ENCODE data around the gene C6orf132. TPM values are rescaled to one million over a fixed set of nuclear protein-coding genes. Genes with fewer than 3 reads are reported as not detected.

Gene C6orf132
- total RNA-seq, 2 donors from 2014 or later = 35.1 to 42.3 TPM

- peak; percentile 52 for TF ChIP-seq CTCF (IDR thresholded peaks at IDR 0.05)
Measured at GRCh38 chr6:42104095-42104803, 38.2 kb downstream of the C6orf132 start.

GRCh38 chr6:42103753-42104094 lies 38.7 kb downstream of the C6orf132 start:
- intact Hi-C loops (cut with DNase I) = no loop called here
- no peak for DNase-seq
- H3K9me3 ChIP-seq = no peaks in the 10 kb centered on the region
- H3K27me3 ChIP-seq = no peaks in the 10 kb centered on the region
- H3K36me3 ChIP-seq = no peaks in the 10 kb centered on the region
- no peak for TF ChIP-seq CTCF (IDR thresholded peaks at IDR 0.05)
- peak overlapping the region; percentile 34 for H3K27ac ChIP-seq
- H3K4me3 ChIP-seq = no peak overlapping the region
- peak overlapping the region in 1 of 2 donors; percentile 48 for H3K9ac ChIP-seq (ENCODE audit: low read depth in 2 of 2, low read length in 2 of 2)
- H3K4me1 ChIP-seq = peaks cover 18% of the 10 kb centered on the region

More at GRCh38 chr6:42104095-42104803, 38.2 kb downstream of the C6orf132 start:
- H3K27me3 ChIP-seq = no peaks in the 10 kb centered on the region
- DNase-seq = peak; percentile 59
- no peaks in the 10 kb centered on the region for H3K9me3 ChIP-seq
- H3K4me3 ChIP-seq = peak overlapping the region; percentile 38
- no peaks in the 10 kb centered on the region for H3K36me3 ChIP-seq
- peaks cover 13% of the 10 kb centered on the region for H3K4me1 ChIP-seq
- peak overlapping the region in 1 of 2 donors; percentile 12 for H3K9ac ChIP-seq (ENCODE audit: low read depth in 2 of 2, low read length in 2 of 2)
- intact Hi-C loops (cut with DNase I) = no loop called here
- peak overlapping the region; percentile 34 for H3K27ac ChIP-seq

GRCh38 chr6:42103216-42103615 lies 39.2 kb downstream of the C6orf132 start:
- TF ChIP-seq CTCF (IDR thresholded peaks at IDR 0.05) = no peak
- Histone ChIP-seq H3K9ac (ENCODE audit: low read depth in 2 of 2, low read length in 2 of 2) (peak overlapping the region in 1 of 2 donors; percentile 48), H3K27ac (peak overlapping the region; percentile 34), H3K27me3 (no peaks in the 10 kb centered on the region), H3K36me3 (no peaks in the 10 kb centered on the region), H3K4me3 (no peak overlapping the region), H3K9me3 (no peaks in the 10 kb centered on the region), H3K4me1 (peaks cover 18% of the 10 kb centered on the region)
- DNase-seq = peak; percentile 70
- intact Hi-C loops (cut with DNase I) = no loop called here

- H3K4me3 ChIP-seq = no peak overlapping the region
- peaks cover 18% of the 10 kb centered on the region for H3K4me1 ChIP-seq
- H3K9ac ChIP-seq (ENCODE audit: low read depth in 2 of 2, low read length in 2 of 2) = peak overlapping the region in 1 of 2 donors; percentile 60
- no peaks in the 10 kb centered on the region for H3K36me3 ChIP-seq
- peak overlapping the region; percentile 84 for H3K27ac ChIP-seq
- no peak for TF ChIP-seq CTCF (IDR thresholded peaks at IDR 0.05)
- no peaks in the 10 kb centered on the region for H3K9me3 ChIP-seq
- intact Hi-C loops (cut with DNase I) = no loop called here
- H3K27me3 ChIP-seq = no peaks in the 10 kb centered on the region
- DNase-seq = peak; percentile 72
Measured at GRCh38 chr6:42101186-42101657, 41.2 kb downstream of the C6orf132 start.

DNA sequence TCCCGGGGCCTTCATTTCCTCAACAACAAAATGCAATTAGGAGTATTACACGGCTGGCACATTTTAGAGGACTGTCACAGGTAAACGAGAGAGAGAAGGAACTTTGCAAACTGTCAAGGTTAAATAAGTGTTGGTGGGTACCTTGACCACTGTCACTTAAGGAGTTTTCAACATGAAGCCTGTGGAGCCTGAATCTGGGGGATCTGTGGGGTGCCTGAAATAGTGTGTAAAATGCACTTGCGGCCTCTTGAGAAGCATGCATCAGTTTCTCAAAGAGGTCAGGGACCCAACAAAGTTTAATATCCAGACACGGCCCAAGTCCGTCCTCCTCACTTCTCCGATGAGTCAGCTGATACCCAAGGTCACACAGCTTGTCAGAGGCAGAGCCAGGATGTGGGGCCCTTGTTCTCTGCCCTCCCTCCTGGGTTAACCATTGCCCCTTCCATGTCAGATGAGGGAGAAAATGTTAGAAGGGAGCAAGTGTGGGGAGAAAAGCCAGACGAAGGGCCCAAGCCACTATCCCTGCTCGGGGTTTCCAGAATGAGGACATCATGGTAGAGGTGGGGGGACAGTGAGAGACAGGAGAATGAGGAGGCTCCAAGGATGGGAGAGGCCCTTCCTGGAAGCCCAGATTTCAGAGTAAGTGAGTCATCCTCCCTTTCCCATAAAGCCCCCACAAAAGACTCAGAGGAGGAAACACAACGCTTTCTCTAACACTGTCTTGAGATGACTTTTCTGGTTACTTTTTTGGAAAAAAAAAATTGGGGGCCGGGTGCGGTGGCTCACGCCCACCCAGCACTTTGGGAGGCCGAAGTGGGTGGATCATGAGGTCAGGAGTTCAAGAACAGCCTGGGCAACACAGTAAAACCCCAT lies 42.2 kb downstream of the C6orf132 start:
- peak overlapping the region in 1 of 2 donors; percentile 61 for H3K9ac ChIP-seq (ENCODE audit: low read depth in 2 of 2, low read length in 2 of 2)
- peak; percentile 71 for DNase-seq

More for the DNA sequence above, 42.2 kb downstream of the C6orf132 start:
- peak overlapping the region; percentile 84 for H3K27ac ChIP-seq
- H3K4me1 ChIP-seq = peaks cover 18% of the 10 kb centered on the region
- no peak for TF ChIP-seq CTCF (IDR thresholded peaks at IDR 0.05)
- no peaks in the 10 kb centered on the region for H3K36me3 ChIP-seq
- no peak overlapping the region for H3K4me3 ChIP-seq
- intact Hi-C loops (cut with DNase I) = no loop called here
- no peaks in the 10 kb centered on the region for H3K27me3 ChIP-seq
- no peaks in the 10 kb centered on the region for H3K9me3 ChIP-seq

Measured in colonic mucosa (tissue), 4 donors.